ENCODE measurements around the gene STAC3. TPM values are rescaled to one million over a fixed set of nuclear protein-coding genes. Genes with fewer than 3 reads are reported as not detected.

The STAC3 gene
- total and polyA plus RNA-seq, 7 donors = 0.41 to 4.6 (median 1.8) TPM

GRCh38 chr12:57203791-57204190 is 47.2 kb downstream of the STAC3 start:
- TF ChIP-seq POLR2A (IDR thresholded peaks at IDR 0.05) (no peak), CTCF (IDR thresholded peaks at IDR 0.05) (no peak), EP300 (IDR thresholded peaks at IDR 0.05) (no peak), POLR2AphosphoS5 (IDR thresholded peaks at IDR 0.05) (no peak)
- Histone ChIP-seq H3K4me3 (no peak overlapping the region), H3K36me3 (peaks cover 79 to 98% (median 86%) of the 10 kb centered on the region in 4 donors), H3K9me3 (no peaks in the 10 kb centered on the region), H3K27ac (no peak overlapping the region), H3K4me1 (no peaks in the 10 kb centered on the region), H3K27me3 (no peaks in the 10 kb centered on the region)
- DNase-seq = no peak
- whole genome bisulfite sequencing, 2 donors = 86 to 90% methylated on average over 11 of the region's 11 CpGs
- intact Hi-C loops (cut with DNase I) = no loop called here

- 96% methylated on average over 28 of the region's 28 CpGs for WGBS, 2 donors
- Histone ChIP-seq H3K36me3 (peaks cover 79 to 98% (median 89%) of the 10 kb centered on the region in 4 donors), H3K27ac (no peak overlapping the region), H3K4me3 (no peak overlapping the region), H3K27me3 (no peaks in the 10 kb centered on the region), H3K4me1 (no peaks in the 10 kb centered on the region), H3K9me3 (no peaks in the 10 kb centered on the region)
- no peak for TF ChIP-seq POLR2A (IDR thresholded peaks at IDR 0.05)
- no peak for TF ChIP-seq POLR2AphosphoS5 (IDR thresholded peaks at IDR 0.05)
- TF ChIP-seq EP300 (IDR thresholded peaks at IDR 0.05) = no peak
- TF ChIP-seq CTCF (IDR thresholded peaks at IDR 0.05) = no peak
- intact Hi-C loops (cut with DNase I) = no loop called here
- DNase-seq = no peak
Observed at GRCh38 chr12:57203201-57203600, 47.8 kb downstream of the STAC3 start.

- intact Hi-C loops (cut with DNase I) = no loop called here
- WGBS, 2 donors = 91 to 94% methylated on average over 19 of the region's 19 CpGs
- peaks cover 83 to 98% (median 95%) of the 10 kb centered on the region in 4 donors for H3K36me3 ChIP-seq
Observed at GRCh38 chr12:57202321-57202720, 48.7 kb downstream of the STAC3 start.

GRCh38 chr12:57201631-57202030 is 49.4 kb downstream of the STAC3 start:
- Histone ChIP-seq H3K4me3 (no peak overlapping the region), H3K4me1 (no peaks in the 10 kb centered on the region), H3K27me3 (no peaks in the 10 kb centered on the region), H3K27ac (no peak overlapping the region), H3K9me3 (no peaks in the 10 kb centered on the region), H3K36me3 (peaks cover 86 to 100% (median 99%) of the 10 kb centered on the region in 4 donors)
- TF ChIP-seq CTCF (IDR thresholded peaks at IDR 0.05) = no peak
- no peak for TF ChIP-seq POLR2A (IDR thresholded peaks at IDR 0.05)
- no peak for TF ChIP-seq POLR2AphosphoS5 (IDR thresholded peaks at IDR 0.05)
- TF ChIP-seq EP300 (IDR thresholded peaks at IDR 0.05) = no peak
- 92% methylated on average over 16 of the region's 16 CpGs for WGBS, 2 donors
- no peak for DNase-seq
- intact Hi-C loops (cut with DNase I) = no loop called here

More at GRCh38 chr12:57202321-57202720, 48.7 kb downstream of the STAC3 start:
- Histone ChIP-seq H3K4me3 (no peak overlapping the region), H3K9me3 (no peaks in the 10 kb centered on the region), H3K27ac (no peak overlapping the region), H3K27me3 (no peaks in the 10 kb centered on the region), H3K4me1 (no peaks in the 10 kb centered on the region)
- no peak for TF ChIP-seq POLR2AphosphoS5 (IDR thresholded peaks at IDR 0.05)
- TF ChIP-seq POLR2A (IDR thresholded peaks at IDR 0.05) = no peak
- no peak for TF ChIP-seq EP300 (IDR thresholded peaks at IDR 0.05)
- TF ChIP-seq CTCF (IDR thresholded peaks at IDR 0.05) = no peak
- no peak for DNase-seq

GRCh38 chr12:57201219-57201618 is 49.8 kb downstream of the STAC3 start:
- Histone ChIP-seq H3K27ac (no peak overlapping the region), H3K4me1 (no peaks in the 10 kb centered on the region), H3K4me3 (no peak overlapping the region), H3K27me3 (no peaks in the 10 kb centered on the region), H3K9me3 (no peaks in the 10 kb centered on the region), H3K36me3 (peaks cover 89 to 100% (median 99%) of the 10 kb centered on the region in 4 donors)
- TF ChIP-seq EP300 (IDR thresholded peaks at IDR 0.05) = no peak
- TF ChIP-seq CTCF (IDR thresholded peaks at IDR 0.05) = no peak
- TF ChIP-seq POLR2AphosphoS5 (IDR thresholded peaks at IDR 0.05) = no peak
- TF ChIP-seq POLR2A (IDR thresholded peaks at IDR 0.05) = no peak
- DNase-seq = no peak
- 87 to 91% methylated on average over 8 of the region's 8 CpGs for WGBS, 2 donors
- intact Hi-C loops (cut with DNase I) = no loop called here

All from sigmoid colon (tissue), 7 donors.